Measurements from ENCODE around the gene GINS2.

GINS2 gene

GRCh38 chr16:85716022-85716679 is 27.4 kb upstream of the GINS2 start:
- no peak for DNase-seq

GRCh38 chr16:85715169-85716021 is 26.6 kb upstream of the GINS2 start:
- DNase-seq = no peak

GRCh38 chr16:85712801-85713200 is 24.0 kb upstream of the GINS2 start:
- no peak for DNase-seq

GRCh38 chr16:85711982-85712587 is 23.3 kb upstream of the GINS2 start:
- no peak for DNase-seq

GRCh38 chr16:85710732-85711131 is 22.0 kb upstream of the GINS2 start:
- no peak for DNase-seq

- no peak for DNase-seq
These were observed 21.2 kb upstream of the GINS2 start for GRCh38 chr16:85709766-85710585.

- no peak for DNase-seq
These were observed 19.6 kb upstream of the GINS2 start for GRCh38 chr16:85708338-85708737.

- no peak for DNase-seq
These were observed 18.9 kb upstream of the GINS2 start for GRCh38 chr16:85707528-85708095.

GRCh38 chr16:85706449-85707034 is 17.8 kb upstream of the GINS2 start:
- DNase-seq = no peak

GRCh38 chr16:85704900-85705846 is 16.4 kb upstream of the GINS2 start:
- DNase-seq = no peak

GRCh38 chr16:85704011-85704410 is 15.3 kb upstream of the GINS2 start:
- DNase-seq = no peak

GRCh38 chr16:85699628-85700027 is 10.9 kb upstream of the GINS2 start:
- DNase-seq = no peak

- no peak for DNase-seq
These were observed 10.3 kb upstream of the GINS2 start for GRCh38 chr16:85698935-85699558.

GRCh38 chr16:85698459-85698891 is 9.7 kb upstream of the GINS2 start:
- DNase-seq = no peak

GRCh38 chr16:85697431-85697830 is 8.7 kb upstream of the GINS2 start:
- no peak for DNase-seq

GRCh38 chr16:85696781-85697180 is 8.0 kb upstream of the GINS2 start:
- DNase-seq = no peak

- DNase-seq = no peak
These were observed 6.7 kb upstream of the GINS2 start for GRCh38 chr16:85695196-85696128.

GRCh38 chr16:85690469-85691064 is 1.8 kb upstream of the GINS2 start:
- DNase-seq = no peak

- no peak for DNase-seq
These were observed 1.2 kb upstream of the GINS2 start for GRCh38 chr16:85689950-85690320.

All from effector CD8-positive, alpha-beta T cell (primary cell).